NCI-H82 treated with DMSO at 0.1 percent for 48 hours (cell line): ENCODE measurements around the gene ABCF1.

Experiments
- DNase-seq: peaks from one replicate; lab custom pipeline; 2025; ENCODE audit not compliant: unreplicated experiment; lab: John Stamatoyannopoulos, UW

Gene ABCF1

GRCh38 chr6:30618270-30618797 is 47.1 kb downstream of the ABCF1 start:
- no peak for DNase-seq

DNA sequence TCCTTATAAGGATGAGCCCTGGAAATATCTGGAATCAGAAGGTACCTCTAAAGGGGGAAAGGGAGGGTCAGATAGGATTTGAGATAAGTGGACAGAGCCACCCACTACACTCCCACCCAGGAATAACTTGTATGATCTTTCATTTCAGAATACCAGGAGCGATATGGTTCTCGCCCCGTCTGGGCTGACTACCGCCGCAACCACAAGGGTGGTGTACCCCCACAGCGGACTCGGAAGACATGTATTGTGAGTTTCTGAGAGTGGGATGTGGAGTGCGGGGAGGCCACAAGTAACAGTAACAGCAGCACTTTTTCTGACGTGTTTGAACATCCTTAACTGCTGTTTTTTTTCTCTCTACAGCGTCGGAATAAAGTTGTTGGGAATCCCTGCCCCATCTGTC is 48.3 kb downstream of the ABCF1 start:
- DNase-seq, result no peak

DNA sequence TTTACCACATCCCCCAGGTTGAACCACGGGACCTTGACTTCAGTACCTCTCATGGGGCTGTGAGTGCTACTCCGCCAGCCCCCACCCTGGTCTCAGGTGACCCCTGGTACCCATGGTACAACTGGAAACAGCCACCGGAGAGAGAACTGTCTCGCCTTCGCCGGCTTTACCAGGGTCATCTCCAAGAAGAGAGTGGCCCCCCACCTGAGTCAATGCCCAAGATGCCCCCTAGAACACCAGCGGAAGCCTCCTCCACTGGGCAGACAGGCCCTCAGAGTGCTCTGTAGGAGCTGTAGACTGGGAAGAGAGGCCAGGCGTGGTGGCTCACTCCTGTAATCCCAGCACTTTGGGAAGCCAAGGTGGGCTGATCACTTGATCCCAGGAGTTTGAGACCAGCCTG is 54.3 kb downstream of the ABCF1 start:
- DNase-seq, result no peak

GRCh38 chr6:30626484-30627366 is 55.5 kb downstream of the ABCF1 start, which contains the start of gene ATAT1:
Gene ATAT1 (plus strand): TSS chr6:30626874.
- peak; percentile 47 for DNase-seq

- no peak for DNase-seq
These were observed 64.6 kb downstream of the ABCF1 start for GRCh38 chr6:30635834-30636233.

GRCh38 chr6:30640481-30640880 is 69.2 kb downstream of the ABCF1 start:
- DNase-seq, result no peak

DNA sequence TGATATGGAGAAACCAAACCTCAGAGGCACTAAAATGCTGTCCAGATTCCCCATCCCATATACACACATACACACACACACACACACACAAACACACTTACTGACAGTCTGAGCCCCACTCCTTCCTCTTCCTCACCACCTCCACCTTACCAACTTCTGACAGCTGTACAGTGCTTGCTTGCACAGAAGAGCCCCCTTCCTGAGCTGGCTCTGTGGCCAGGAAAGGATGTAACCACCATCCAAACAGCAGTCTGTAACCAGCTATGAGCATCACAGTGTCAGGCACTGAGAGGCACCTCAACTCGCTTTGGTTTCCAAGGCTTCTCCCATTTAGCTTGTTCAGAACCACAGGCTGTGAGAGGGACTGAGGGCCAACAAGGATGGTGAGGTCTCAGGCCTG is 69.8 kb downstream of the ABCF1 start:
- no peak for DNase-seq
